Left kidney (tissue), 2 donors: ENCODE measurements around the gene INSR. TPM values are rescaled to one million over a fixed set of nuclear protein-coding genes. Genes with fewer than 3 reads are reported as not detected.
"Not testable (repeated sequence)": the region's sequence is repeated elsewhere in the genome, so short reads cannot be mapped to it uniquely, and the experiment has no call there.

Experiments
- DNase-seq: peaks from one replicate; pipeline ENCODE4 v3.0.0-alpha.2; 2013
- polyA plus RNA-seq: library from polyadenylated mRNA; unstranded; fragments of 120-200 nt; gene quantifications from one replicate; pipeline ENCODE4 v1.2.1, GENCODE V29; 2013; ENCODE audit not compliant: insufficient read length

INSR gene
- polyA plus RNA-seq, 1 donor: 32.1 TPM

DNA sequence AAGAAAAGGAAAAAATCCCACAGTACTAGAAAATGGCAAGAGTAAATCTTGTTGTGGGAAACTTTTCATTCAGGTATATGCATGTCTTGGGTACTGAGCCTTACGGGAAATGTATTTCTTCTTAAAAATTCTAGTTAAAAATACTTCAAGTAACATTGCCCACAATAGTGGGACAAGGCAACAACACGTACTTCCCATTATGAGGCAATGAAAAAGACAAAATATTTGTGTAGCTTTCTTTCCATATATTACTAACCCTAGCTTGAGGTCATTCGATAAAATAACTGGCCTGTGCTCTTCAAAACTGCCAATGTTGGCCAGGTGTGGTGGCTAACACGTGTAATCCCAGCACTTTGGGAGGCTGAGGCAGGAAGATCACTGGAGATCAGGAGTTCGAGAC is 99.2 kb downstream of the INSR start:
- DNase-seq: no peak

DNA sequence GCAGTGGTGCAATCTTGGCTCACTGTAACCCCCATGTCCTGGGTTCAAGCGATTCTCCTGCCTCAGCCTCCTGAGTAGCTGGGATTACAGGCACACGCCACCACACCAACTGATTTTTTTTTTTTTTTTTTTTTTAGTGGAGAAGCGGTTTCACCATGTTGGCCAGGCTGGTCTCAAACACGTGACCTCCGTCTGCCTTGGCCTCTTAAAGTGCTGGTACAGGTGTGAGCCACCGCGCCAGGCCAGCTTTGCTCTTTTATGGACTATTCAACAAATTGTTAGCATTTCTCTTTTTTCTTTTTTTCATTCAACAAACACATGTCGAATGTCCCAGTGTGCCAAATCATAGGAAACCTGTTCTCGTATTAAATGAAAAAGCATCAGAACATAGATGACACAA is 99.6 kb downstream of the INSR start:
- no peak for DNase-seq

- no peak for DNase-seq
Measured at GRCh38 chr19:7191946-7192691, 102.1 kb downstream of the INSR start.

GRCh38 chr19:7188698-7189629 is 105.2 kb downstream of the INSR start:
- no peak for DNase-seq

DNA sequence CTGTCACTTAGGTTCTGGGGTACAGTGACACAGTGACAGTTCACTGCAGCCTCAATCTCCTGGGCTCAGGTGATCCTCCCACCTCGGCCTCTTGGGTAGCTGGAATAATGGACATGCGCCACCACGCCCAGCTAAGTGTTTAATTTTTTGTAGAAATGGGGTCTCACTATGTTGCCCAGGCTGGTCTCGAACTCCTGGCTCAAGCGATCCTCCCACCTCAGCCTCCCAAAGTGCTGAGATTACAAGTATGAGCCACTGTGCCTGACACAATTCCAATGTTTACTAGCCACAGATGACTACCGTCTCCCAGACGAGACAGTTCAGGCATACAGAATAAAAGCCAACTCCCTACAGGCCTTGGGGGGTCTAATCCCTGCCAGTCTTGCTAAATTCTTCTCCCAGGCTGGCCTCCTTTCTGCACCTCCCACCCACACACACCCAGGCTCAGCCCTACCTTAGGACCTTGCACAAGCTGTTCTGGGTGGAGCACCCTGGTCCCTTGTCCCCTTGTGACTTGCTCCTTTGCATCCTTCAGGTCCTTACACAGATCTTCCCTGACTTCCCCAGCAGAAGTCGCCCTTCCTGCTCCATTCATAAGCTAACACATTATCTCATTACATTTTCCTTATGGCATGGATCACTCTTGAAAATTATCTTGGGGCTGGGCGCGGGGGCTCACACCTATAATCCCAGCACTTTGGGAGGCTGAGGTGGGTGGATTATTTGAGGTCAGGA is 106.4 kb downstream of the INSR start:
- DNase-seq: no peak

DNA sequence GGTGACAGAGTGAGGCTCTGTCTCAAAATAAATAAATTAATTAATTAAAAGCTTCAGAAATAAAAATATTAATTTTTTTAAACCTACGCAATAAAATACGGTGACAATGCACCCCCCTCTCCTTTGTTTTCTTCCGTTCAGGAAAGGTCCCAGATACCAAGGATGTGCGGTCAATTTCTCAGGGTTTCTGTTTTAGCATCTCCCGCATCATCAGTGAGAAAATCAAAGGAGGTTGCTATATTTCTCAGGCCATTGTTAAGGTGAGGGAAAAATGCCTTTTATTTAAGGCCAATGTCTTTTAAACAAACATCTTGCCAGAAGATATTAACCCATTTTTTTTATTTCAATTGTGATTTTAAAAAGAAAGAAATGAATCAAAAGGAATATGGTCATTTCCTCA is 111.7 kb downstream of the INSR start:
- no peak for DNase-seq

DNA sequence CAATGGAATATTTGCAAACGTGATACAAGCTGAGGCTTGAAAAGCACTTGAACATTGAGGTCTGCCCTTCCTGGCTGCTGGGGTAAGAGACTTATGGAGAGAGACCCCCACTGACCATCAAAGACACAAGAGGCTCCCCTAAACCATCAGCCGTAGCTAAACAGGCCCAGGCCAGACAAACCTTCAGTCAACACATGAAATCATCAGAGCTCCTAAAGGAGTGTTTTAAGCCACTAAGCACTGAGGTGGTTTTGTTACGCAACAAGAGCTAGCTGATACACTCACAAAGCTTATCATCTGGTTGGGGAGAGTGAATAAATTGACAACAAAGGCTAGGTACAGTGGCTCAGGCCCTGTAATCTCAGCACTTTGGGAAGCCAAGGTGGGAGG is 114.3 kb downstream of the INSR start:
- no peak for DNase-seq

DNA sequence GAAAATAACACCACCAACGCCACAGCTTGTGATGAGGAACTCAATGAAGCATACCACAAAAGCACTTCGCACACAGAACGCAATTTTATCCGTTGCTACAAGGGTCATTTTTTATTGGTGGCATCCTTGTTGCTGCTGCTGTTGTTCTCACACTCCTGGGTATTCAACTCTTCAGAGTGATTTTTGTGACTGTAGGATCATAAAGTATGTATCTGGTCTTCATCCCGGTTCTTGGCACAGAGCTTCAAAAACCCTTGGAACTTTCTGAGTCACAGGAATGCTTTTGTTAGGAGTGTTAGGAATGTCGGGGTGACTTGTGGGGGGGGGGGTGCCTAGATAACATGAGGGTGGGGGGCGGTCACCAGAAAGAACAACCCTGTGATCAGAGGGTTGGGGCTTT is 116.3 kb downstream of the INSR start:
- DNase-seq: no peak

DNA sequence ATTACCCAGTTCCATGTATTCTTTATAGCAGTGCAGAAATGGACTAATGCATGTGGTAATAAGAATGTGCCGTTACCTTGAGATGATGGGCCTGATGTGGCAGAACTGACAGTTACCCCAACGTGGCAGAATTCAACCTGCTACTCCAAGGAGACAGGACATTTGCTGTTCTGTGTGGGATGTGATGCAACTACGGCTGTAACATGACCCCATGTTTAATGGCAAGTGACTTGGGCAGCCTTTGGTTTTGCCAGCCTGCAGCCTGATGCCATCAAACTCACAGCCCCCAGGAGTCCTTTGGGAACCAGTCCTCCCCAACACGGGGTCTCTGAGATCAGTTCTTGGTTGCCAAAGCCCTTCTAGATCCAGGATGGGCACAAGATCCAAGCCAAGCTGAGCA is 117.4 kb downstream of the INSR start:
- DNase-seq: no peak

GRCh38 chr19:7172794-7173193 is 121.4 kb downstream of the INSR start:
- no peak for DNase-seq

- DNase-seq: no peak
Measured at GRCh38 chr19:7170983-7171382, 123.2 kb downstream of the INSR start.

DNA sequence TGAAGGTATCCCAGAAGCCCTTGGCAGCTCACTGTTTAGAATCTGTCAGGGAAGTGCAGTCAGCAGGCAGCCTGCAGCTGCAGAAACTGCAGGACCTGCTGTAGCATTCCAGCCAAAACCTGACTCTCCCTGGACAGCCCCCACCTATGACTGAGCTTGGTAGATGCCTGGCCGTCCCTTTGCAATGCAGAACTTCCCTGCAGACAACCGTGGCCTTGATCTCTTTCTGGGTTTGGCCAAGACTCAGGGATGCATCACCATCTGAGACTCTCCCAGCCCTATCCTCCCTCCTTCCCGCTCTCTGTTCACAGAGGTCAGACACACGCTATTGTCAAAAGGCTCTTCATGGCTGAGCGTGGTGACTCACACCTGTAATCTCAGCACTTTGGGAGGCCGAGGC is 125.3 kb downstream of the INSR start:
- DNase-seq: no peak

GRCh38 chr19:7161292-7161691 is 132.9 kb downstream of the INSR start:
- DNase-seq: no peak

DNA sequence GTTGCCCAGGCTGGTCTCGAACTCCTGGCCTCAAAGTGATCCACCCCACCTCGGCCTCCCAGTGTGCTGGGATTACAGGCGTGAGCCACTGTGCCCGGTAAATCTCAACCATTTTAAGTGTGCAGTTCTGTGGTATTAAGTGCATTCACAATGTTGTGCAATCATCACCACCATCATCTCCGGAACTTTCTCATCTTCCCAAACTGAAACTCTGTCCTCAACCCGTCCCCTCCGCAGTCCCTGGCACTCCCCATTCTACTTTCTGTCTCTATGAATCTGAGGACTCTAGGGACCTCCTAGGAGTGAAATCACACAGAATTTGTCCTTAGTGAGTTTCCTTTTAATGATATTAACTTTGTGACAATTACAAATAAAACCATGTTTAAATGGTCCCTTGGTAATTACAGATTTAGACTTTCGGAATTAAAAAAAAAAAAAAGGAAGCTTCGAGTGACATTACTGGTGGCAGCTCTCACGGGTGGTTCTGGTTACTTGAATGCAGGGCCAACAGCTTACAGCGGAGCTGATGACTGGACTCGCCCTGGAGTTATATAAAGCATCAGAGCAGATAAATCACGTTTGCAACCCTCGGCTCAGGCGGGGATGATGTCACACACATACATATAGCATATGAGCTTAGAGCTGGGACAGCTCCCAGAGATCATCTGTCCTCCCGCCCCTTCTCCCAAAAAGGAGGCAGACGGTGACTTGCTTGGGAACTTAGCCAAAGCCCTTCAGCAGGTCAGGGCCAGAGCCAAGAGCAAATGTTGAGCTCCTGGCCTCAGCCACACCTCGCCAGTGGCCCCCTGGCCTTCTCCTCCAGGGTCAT is 134.9 kb downstream of the INSR start:
- peak; percentile 59 for DNase-seq

DNA sequence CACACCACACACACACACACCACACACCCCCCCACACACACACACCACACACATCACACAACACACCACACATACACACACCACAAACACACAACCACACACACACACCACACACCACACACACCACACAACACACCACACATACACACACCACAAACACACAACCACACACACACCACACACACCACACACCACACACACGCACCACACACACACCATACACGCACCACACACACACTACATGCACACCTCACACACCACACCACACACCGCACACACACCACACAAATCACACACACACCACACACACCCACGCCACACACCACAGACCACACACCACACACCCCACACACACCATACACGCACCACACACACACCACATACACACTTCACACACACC is 141.2 kb downstream of the INSR start:
- no peak for DNase-seq

GRCh38 chr19:7152568-7152967 is 141.6 kb downstream of the INSR start:
- no peak for DNase-seq

- no peak for DNase-seq
Measured at GRCh38 chr19:7149956-7150705, 144.1 kb downstream of the INSR start.

GRCh38 chr19:7147119-7147675 is 147.0 kb downstream of the INSR start:
- not testable (repeated sequence) for DNase-seq

DNA sequence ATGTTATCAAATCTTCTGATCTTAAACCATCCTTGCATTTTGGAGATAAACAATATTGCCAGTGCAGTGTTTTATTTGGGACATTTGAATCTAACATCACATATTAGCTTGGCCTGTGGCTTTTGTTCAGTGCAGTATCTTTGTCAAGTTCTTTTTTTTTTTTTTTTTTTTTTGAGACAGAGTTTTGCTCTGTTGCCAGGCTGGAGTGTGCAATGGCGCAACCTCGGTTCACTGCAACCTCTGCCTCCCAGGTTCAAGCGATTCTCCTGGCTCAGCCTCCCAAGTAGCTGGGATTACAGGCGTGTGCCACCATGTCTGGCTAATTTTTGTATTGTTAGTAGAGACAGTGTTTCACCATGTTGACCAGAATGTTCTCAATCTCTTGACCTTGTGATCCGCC is 148.1 kb downstream of the INSR start:
- DNase-seq: not testable (repeated sequence)

- no peak for DNase-seq
Measured at GRCh38 chr19:7145494-7145893, 148.7 kb downstream of the INSR start.

DNA sequence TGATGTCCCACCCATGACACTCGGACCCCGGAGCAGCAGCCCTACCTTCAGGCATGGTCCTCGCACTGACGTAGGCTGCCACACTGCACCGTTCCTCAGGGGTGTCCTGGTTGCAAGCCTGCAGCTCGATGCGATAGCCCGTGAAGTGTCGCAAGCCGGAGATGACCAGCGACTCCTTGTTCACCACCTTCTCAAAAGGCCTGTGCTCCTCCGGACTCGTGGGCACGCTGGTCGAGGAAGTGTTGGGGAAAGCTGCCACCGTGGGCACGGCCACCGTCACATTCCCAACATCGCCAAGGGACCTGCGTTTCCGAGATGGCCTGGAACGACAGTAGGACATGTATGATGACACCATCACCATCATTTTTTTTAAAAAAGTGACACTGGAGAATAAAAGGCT is 151.4 kb downstream of the INSR start:
- DNase-seq: no peak
